NCI-H345 treated with DMSO at 0.1 percent for 48 hours (cell line): Measurements from ENCODE around the gene UBE2E3.

Source experiments
- DNase-seq: peaks from one replicate; lab custom pipeline; 2025; ENCODE audit not compliant: unreplicated experiment; lab: John Stamatoyannopoulos, UW

The UBE2E3 gene

GRCh38 chr2:180978903-180979748, 1.3 kb upstream of the UBE2E3 start:
- DNase-seq = no peak

- no peak for DNase-seq
These were observed 678 bp upstream of the UBE2E3 start for GRCh38 chr2:180979749-180980105.

DNA sequence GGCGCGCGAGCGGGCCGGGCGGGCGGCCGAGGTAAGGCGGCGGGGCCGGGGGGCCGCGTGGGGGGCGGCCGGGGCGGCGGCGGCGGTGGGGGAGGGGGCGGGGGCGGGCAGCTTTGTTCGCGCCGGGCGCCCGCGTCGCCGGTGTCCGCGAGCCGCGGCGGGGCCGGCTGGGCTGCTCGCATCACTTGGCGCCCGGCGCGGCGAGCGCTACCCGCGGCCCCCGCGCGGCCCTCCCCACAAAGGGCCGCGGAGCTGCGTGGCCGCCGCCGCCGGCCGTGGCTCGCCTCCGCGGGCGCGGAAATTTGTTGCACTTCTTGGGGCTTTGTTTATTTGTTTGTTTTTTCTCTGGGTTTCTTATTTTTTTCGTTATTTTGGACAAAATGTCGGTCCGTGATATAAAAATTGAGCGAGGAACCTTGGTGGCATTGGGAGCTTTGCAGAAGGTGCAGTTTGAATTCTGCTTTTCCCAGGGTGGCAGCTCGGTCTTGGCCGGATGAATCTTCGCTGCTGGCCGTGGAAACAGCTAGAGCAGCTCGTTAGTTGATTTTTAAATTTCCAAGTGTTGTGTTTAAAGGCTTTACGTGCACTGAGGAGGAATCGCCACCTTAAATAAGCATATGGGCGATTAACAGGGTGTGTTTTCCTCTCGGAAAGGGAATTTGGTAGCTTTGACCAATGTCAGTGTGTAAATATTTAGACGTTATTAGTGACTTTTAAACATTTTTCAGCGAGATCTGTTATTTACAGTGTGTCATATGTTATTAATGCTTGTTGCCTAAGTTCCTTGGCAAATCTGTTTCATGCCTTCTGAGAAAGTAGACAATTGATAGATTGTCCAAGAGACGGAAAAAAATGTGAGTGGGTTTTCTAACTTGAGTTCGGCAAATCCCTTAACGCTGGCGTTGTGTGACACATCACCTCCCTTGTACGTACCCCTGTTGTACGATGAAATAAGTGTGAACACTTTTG, 822 bp downstream of the UBE2E3 start:
- peak; percentile 24 for DNase-seq

DNA sequence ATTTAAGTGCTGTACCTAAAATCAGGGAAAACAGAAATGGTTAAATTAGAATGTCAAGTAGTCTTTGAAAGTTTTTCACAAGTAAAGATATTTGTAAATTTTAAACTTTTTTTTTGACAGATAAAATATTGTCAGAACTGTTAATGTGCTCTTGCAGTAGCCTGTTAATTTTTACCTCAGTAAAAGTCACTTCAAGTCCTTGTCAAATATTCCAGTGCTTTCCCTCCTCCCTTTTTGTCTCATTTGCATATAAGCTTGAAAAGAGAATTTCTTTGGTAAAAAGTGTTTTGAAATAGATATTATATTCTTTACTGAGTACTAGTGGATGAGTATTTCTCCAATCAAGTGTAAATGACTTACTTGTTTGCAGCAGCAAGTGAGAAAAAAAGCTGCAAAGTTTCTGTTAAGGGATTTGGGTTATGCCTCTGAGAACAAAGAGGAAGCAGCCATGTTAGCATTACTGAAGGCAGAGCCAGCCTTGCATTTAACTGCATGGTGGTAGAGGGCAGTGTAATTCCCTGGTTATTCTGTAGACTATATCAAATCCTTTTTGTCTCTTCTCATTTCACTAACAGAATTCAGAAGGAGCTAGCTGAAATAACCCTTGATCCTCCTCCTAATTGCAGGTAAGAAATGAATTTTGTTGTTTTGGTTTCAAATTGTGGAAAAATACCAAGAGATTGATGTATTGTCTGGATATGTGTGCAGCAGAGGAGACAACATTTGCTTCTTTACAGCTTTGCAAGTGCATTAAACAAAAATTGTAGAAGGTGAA, 3.2 kb downstream of the UBE2E3 start:
- peak; percentile 26 for DNase-seq

DNA sequence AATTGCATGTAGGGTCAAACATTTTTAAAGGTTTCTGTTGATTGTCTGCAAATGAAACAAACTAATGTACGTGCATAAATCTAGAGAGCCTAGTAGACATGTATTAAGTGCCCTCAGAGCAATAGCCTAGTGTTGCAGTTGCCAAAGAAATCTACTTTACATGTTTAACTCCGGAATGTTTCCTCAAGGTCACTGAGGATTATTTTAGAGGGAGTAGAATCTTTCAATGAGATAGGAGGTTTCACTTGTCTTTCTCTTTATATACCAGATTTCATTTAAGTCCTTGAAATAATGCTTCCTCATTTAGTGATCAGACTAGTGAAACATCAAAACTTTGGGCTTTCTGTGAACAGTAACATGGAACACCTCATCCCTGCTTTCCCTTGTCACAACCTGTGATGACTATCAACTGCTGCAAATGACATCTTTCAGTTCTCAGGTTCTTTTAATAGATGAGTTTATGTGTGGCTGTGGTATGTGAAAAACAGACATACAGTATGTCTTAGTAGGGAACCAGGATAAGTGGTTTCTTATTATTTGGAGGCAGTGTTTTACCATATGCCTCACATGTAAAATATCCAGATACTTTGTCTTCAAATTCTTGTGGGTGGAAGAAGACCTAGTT, 5.5 kb downstream of the UBE2E3 start:
- no peak for DNase-seq

- DNase-seq = no peak
These were observed 6.7 kb downstream of the UBE2E3 start for GRCh38 chr2:180987146-180987545.

GRCh38 chr2:180990337-180990736, 9.9 kb downstream of the UBE2E3 start:
- no peak for DNase-seq

GRCh38 chr2:180990794-180991193, 10.4 kb downstream of the UBE2E3 start:
- DNase-seq = no peak

GRCh38 chr2:180991361-180991760, 11.0 kb downstream of the UBE2E3 start:
- DNase-seq = no peak

GRCh38 chr2:180991820-180992219, 11.4 kb downstream of the UBE2E3 start:
- DNase-seq = no peak

DNA sequence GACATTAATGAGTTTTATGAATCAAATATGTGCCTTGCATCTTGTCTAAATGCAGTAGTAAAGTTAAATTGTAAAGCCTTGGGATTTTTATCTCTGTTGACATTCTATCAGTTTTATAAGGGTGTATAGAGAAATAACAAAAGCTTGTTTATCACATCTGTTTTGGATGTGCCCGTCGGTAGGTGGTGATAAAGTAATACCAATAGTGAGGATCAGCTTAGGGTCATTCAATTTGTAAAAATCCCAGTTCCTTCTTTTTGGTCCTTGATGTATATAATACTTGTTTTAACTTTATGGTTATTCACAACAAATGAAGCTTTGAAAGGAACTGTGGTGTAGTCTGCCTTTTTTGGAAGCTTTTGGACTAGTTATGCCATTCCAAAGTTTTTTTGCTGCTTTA, 12.6 kb downstream of the UBE2E3 start:
- DNase-seq = no peak

DNA sequence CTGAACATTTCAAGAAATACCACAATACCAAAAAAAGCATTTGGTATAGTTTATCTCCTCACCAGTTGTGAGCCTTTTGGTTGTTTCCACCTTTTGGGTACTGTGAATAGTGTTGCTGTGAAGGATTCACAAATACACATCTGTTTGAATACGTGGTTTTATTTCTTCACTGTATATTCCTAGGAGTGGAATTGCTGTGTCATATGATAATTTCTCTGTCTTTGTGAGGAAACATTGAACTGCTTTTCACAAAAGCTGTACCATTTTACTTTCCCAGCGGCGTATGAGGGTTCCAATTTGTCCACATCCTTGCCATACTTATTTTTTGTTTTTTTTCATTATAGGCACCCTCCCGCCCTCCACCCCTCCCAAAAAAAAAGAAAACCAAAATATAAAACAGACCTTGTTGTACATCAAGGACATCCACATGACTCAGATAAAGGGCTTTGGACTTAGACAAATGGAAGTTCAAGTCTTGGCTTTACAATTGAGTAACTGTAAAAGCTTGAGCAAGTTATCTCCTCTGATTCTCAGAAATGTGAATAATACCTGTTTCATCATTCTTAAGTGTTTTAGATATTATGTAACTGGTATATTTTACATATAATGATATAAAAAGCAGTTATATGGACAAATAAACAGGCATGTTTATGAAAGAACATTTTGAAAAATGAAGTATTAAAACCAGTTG, 19.0 kb downstream of the UBE2E3 start:
- no peak for DNase-seq

DNA sequence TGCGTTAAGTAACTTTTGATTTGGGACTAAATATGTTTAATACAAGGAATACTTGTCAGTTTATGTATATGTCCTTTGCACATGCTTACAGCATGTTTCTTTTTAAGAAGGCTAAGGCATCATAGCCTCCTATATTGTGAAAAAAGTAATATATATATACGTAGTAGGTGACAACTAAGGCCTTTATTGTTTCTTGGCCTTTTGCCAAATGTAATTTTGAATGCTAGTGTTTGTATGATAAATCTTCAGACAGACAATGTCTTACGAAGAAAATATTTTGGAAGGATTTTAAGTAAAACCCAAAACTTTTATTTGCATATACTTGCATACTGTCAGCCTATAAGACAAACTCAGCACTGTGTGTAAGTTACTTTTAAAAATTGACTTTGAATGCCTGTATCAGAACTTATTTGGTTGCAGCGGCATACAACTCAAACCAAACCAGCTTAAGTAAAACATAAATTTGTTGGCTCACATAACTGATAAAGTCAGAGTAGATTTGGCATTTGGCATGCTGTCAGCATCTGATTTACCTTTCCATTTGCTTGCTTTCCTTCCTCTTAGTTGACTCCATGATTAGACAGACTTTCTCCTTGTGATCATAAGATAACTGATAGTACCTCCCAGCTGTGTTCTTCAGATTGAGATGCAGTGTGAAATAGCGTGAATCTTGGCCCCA, 24.4 kb downstream of the UBE2E3 start:
- DNase-seq = no peak

DNA sequence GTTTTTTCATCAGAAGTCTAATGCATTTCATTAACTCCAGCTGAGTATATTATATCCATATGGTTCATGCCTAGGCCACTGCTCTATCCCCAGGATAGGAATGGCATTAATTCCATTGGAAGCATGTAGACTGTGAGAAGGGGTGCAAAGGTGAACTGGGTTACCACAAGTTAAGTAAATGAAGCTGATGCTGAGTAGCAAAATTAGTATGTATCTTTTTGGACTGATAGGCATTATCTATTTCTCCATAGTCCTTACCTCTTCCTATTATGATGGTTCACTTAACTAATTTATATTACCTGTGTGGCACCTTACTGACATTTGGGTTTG, 24.9 kb downstream of the UBE2E3 start:
- DNase-seq = no peak

DNA sequence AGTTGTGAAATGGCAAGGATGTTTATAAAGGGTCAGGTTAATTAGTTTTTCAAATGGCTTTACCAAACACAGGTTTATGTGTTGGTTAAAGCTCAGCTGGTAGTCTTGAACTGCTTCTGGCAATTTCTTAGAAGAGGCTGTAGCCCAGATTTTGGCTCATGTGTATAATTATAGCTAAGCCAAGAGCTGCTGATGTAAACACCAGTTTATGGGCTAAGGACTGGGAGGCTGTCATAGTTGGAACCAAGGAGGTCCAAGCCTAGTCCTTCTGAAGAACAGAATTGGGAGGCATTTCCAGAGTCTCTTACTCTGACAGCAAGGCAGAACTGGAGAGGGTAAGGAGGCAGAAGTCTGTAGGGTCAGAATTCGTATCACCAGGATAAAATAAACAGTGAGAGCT, 25.4 kb downstream of the UBE2E3 start:
- no peak for DNase-seq

DNA sequence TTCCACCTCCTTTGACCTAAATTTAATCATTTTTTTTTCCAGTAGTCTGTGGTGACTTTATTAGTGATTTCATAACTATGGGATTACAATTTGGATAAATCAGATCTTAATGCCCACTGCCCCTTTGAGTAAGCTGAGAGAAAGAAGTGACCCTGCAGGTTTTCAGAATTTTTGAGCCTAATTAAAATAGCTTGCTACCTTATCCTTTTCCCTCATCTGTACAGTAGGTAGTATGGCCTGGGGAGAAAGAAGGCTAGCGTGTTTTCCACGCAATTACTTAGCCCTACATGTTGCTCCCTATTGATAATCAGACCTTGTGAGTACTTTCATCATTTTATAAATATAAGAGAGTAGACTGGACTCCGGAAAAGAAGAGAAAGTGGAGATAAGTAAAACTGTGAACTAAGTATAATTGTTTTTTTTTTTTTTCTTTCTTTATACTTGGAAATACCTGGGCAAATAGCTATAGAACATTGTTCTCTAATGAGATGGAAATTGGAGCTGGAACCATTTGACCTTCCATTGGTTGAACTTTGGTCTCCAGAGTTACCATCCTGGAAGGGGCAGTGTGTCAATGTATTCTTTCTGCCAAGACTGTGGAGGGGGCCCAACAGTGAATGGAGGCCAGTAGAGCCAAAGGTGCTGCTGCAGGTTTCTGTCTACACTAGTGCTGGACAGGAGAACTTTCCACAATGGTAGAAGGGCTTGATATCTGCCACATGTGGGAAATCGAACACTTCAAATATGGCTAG, 26.9 kb downstream of the UBE2E3 start:
- DNase-seq = no peak

DNA sequence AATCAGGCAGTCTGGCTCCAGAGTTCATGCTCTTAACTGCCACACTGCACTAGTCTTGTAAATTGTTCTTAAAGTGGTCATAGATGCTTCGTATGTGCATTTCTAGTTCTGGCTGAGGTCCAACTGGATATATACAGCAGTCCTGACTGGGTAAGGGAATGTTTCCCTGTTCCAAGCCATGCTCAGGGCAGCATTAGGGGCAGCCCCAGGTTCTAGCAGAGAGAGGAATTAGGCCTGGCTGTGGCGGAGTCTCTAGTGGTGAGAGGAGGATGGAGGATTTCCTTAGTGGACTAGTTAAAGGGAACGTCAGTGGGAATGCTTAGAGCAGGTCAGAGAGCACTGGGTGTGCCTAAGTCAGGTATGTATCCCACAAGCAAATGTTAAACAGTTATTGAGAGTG, 28.0 kb downstream of the UBE2E3 start:
- no peak for DNase-seq

- DNase-seq = no peak
These were observed 40.9 kb downstream of the UBE2E3 start for GRCh38 chr2:181021199-181021789.

DNA sequence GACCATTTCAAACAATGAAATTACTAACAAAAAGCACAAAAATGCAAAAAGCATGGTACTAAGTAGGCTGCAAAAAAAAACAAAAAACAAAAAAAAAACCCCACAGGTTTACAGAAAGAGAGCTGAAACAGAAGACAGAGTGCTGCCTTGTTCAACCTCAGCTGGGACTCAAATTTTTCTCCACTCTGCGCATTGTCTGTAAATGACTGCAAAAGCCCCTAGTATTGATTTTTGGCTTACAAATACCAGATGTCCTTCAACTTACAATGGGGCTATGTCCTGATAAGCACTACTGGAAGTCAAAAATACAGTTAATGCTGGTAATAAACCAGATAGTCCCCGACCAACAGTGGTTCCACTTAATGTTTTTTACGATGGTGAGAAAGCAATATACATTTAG, 42.2 kb downstream of the UBE2E3 start:
- no peak for DNase-seq
